ENCODE data around the gene TCAIM.
"Not testable (repeated sequence)": the region's sequence is repeated elsewhere in the genome, so short reads cannot be mapped to it uniquely, and the experiment has no call there.

Gene TCAIM

GRCh38 chr3:44346590-44346989, 8.0 kb downstream of the TCAIM start:
- not testable (repeated sequence) for DNase-seq

GRCh38 chr3:44348993-44349392, 10.4 kb downstream of the TCAIM start:
- no peak for DNase-seq

DNA sequence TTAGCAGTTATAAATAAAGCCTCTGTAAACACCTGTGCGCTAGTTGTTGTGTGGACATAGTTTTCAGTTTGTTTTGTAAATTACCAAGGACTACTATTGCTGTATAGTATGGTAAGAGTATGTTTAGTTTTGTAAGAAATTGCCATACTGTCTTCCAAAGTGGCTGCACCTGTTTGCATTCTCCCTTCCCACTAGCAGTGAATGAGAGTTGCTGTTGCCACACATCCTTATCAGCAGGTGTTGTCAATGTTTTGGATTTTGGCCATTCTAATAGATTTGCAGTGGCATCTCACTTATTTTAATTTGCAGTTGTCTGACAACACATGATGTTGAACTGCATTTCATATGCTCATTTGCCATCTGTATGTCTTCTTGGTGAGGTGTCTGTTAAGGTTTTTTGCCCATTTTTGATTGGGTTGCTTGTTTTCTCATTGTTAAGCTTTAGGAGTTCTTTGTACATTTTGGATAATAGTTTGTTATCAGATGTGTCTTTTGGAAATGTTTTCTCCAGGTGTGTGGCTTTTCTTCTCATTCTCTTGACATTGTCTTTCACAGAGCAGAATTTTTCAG, 14.9 kb downstream of the TCAIM start:
- no peak for DNase-seq

DNA sequence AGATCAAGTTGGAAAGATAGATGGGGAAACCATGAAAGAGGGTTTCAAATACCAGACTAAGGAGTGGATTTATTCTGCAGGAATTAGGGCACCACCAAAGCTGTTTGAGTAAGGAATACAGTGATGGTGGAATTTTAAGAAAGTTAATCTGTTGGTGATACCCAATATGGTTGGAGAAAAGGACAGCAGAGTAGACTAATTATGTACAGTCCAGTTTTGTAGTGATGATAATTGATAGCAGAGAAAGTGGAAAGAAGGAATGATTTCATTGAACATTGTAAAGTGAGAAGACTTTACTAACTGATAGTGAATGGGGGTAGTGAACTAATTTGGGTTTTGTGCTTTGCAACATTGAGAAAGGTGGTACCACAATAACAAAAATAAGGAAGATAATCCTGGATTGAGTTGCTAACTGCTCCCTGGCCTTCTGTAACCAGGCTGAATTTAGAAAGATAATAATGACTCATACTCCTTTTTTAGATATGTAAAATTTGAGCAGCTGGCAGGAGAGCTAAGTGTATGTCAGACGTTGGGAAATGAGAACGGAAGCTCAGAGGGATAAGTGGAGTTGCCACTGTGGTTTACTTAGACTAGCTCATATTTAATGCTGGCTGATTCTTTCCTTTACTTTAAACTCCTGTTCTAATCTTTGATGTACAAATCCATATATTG, 16.9 kb downstream of the TCAIM start:
- peak in 1 of 2 donors; percentile 46 for DNase-seq

GRCh38 chr3:44359146-44359751, 20.7 kb downstream of the TCAIM start:
- no peak for DNase-seq

GRCh38 chr3:44363591-44363990, 25.0 kb downstream of the TCAIM start:
- no peak for DNase-seq

- DNase-seq: no peak
These were observed 27.4 kb downstream of the TCAIM start for GRCh38 chr3:44365952-44366351.

DNA sequence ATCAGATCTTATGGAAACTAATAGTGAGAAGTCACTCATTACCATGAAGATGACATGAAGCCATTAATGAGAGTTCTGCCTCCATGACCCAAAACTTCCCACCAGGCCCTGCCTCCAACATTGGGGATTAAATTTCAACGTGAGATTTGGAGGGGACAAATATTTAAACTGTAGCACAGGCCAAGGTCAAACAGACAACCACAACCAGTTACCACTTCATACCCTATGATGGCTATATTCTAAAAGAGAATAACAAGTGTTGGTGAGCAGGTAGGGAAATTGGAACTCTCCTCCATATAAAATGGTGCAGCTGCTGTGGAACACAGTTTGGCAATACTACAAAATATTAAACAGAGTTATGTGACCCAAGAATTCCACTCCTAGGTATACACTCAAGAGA, 36.9 kb downstream of the TCAIM start:
- DNase-seq: no peak

- DNase-seq: no peak
These were observed 48.8 kb downstream of the TCAIM start for GRCh38 chr3:44387404-44387803.

DNA sequence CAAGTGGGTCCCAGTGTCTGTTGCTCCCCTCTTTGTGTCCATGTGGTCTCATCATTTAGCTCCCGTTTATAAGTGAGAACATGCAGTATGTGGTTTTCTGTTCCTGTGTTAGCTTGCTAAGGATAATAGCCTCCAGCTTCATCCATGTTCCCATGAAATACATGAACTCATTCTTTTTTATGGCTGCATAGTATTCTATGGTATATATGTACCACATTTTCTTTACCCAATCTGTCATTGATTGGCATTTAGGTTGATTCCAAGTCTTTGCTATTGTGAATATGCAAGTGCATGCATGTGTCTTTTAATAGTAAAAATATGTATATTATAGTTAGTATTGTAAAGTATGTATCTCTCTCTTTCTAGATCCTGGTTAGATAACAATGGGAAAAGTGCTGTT, 53.9 kb downstream of the TCAIM start:
- no peak for DNase-seq

GRCh38 chr3:44395714-44396113, 57.1 kb downstream of the TCAIM start:
- DNase-seq: no peak

- no peak for DNase-seq
These were observed 57.9 kb downstream of the TCAIM start for GRCh38 chr3:44396200-44397171.

- not testable (repeated sequence) for DNase-seq
These were observed 59.7 kb downstream of the TCAIM start for GRCh38 chr3:44398271-44398670.

GRCh38 chr3:44398853-44399252, 60.3 kb downstream of the TCAIM start:
- no peak for DNase-seq

GRCh38 chr3:44400771-44401170, 62.2 kb downstream of the TCAIM start:
- DNase-seq: no peak

- DNase-seq: no peak
These were observed 64.0 kb downstream of the TCAIM start for GRCh38 chr3:44402548-44402947.

DNA sequence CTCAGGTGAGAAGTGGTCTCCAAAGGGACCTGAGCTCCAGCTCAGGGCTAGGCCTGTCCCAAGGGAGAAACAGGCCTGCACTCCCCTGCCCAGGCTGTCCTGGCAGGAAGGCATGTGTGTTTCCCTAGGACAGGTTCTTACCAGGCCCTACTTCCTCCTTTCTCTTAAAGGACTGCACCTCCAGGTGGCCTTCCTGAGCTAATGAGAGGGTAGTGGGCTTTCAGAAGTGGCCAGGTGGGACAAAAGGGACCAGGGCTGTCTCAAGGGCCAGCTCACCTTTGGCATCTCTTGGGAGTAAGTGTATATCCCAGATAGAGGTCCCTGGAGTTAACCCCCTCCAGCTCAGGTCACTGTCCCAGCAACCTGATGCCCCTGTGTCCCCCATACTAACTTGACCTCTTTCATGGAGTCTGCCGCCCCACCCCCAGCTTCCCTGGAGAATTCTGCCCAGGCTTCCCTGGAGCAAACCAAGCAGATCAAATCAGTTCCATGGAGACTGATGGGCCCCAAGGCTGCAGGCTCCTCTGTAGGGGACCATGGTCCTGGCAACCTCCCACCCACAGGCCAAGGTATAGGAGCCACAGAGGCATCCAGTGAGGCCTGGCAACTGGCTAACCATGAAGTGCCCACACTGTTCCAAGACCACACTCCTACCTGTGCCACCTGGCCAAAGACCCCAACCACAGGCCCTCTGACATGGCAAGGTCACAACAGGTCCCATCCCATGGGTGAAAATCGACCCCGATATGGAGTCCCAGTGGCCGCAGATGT, 71.3 kb downstream of the TCAIM start:
- no peak for DNase-seq

DNA sequence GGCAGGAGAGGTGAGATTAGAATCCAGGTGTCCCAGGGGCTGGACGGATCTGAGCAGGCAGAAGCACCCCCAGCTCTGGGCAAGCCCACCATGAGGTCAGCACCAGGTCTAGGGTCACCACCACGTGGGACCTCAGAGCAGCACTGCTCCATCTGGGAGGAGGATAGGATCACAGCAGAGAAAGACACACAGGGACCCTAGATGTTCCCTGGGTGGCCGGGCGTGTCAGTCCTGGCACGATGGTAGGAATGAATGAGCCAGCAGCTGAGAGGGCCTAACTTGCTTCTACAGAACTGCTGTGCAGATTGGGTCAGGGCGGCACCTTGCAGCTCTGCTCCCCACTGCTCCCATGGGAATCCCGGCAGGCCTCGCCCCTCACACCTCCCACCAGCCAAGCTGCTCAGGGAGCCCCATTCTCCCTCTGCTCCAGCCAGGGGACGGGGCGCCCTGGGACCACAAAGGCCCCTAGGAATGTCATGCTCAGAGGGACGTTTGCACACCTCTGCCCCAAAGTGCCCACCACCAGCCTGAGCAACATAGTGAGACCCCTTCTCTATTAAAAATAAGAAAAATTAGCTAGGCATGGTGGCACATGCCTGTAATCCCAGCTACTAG, 72.6 kb downstream of the TCAIM start:
- no peak for DNase-seq

GRCh38 chr3:44412365-44412764, 73.8 kb downstream of the TCAIM start:
- no peak for DNase-seq

DNA sequence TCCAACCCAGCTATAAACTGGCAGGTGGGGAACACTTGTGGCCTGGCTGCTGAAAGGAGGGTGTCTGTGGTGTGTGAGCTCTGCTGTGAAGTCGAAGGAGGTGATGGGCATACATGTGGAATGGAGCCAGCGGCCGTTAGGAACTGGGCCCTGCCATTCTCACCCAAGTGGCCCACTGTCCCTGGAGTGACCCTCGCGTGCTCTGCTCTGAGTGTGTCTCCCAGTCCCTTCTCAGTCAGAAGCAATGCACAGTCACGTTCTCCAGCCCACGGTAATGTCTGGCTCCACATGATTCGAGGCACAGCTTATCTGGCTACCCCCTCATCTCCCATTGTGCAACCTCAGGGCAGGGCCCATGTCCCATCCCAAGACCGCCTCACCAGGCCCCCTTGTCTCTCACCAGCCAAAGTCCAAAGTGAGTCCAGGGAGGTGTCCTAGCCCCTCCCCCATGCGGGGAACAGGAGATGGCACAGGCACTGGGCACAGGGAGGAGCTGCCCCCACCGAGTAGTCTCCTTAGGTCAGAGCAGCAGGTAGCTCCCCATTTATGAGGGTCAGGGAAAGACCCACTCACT, 76.0 kb downstream of the TCAIM start:
- no peak for DNase-seq

DNA sequence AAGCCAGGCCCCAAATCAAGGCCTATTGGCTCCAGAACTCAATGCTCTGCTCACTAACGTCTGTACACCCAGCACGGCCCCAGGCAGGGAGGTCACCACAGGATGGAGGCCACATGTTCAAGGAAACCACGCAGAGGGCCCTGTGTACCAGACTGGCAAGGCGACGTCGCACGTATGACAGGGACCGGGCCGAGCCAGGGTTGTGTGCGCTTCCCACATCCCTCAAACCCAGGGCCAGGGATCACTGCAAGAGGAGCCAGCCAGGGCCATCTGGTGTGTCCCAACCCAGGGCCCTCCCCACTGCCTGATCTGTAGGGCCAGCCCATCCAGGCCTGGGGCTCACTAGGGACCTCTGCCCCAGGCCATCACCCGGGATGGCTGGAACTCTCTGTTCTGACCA, 76.9 kb downstream of the TCAIM start:
- no peak for DNase-seq

Measured in bone marrow (tissue), 2 donors.